GM12874 (cell line): ENCODE results near the gene GPR65.

Source experiments
- CTCF ChIP-seq: IDR thresholded peaks from 2 replicates; pipeline ENCODE4 v1.5.1; 2011; ENCODE audit warnings: low read depth, mild to moderate bottlenecking, control low read depth, low read length, moderate library complexity; ENCODE audit not compliant: insufficient read depth

GPR65 gene

GRCh38 chr14:87979689-87980088, 25.2 kb upstream of the GPR65 start:
- TF ChIP-seq CTCF: no peak

DNA sequence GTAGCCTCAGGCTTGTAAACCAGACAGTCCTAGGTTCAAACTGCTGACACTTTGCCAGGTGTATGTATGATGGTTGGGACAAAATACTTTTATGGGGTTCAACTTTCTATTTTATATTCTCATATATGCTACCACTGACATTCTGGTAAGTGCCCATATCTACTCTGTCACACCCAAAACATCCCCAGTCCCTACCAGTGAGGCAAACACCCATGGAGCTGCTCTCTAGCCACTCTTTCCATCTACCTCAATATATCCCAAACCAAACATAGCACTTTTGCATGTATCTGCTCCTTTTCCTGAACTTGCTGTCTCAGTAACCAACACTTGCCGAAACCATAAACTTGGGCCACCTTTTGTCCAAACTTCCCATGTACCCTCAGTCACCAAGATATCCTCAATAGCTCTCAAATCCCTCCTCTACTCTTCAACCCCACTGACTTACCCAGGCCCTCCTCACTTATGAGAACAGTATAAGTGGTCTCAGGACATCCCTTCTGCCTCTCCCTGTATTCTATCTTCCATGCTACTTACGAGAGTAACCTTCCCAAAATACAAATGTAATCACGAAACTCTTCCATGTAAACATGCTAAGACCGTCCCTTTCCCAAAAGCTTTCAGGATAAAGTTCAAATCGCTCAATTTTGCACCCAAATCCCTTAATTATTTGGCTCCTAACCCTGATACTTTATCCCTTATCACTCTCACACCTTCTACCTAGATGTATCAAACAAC, 15.5 kb upstream of the GPR65 start:
- no peak for TF ChIP-seq CTCF

DNA sequence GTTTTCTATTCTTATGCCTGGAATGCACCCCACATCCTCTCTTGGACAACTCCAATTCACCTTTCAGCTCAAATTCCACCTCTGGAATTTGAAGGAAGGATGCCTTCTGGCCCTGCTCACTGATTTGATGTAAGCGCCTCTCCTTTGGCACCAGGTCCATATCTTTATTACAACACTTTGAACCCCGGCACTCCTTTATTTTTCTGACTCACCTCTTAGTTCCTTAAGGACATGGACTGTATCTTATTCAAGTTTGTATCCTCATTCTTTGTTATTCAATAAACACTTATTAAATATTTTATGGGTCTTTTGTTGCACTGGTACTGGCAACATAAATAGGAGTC, 15.0 kb upstream of the GPR65 start:
- no peak for TF ChIP-seq CTCF

GRCh38 chr14:87990682-87991081, 14.3 kb upstream of the GPR65 start:
- TF ChIP-seq CTCF: no peak

GRCh38 chr14:87992346-87992717, 12.6 kb upstream of the GPR65 start:
- TF ChIP-seq CTCF: no peak

- TF ChIP-seq CTCF: no peak
Measured at GRCh38 chr14:87992718-87993628, 12.0 kb upstream of the GPR65 start, which contains the start of gene GALC. GALC (minus strand) TSS chr14:87993182; CDS start chr14:87993164, 18 bp downstream.

GRCh38 chr14:87994974-87995373, 10.0 kb upstream of the GPR65 start:
- no peak for TF ChIP-seq CTCF
